Large intestine (tissue), 3 donors: ENCODE measurements around the gene ASGR1. TPM values are rescaled to one million over a fixed set of nuclear protein-coding genes. Genes with fewer than 3 reads are reported as not detected.
"Not testable (repeated sequence)": the region's sequence is repeated elsewhere in the genome, so short reads cannot be mapped to it uniquely, and the experiment has no call there.

Source experiments
- DNase-seq, 2 donors: peaks; one replicate each; pipeline versions ENCODE4 v3.0.0 to v3.0.0-alpha.2; 2013
- H3K27ac ChIP-seq: one replicate; pipeline ENCODE4 v1.5.1; 2013; ENCODE audit warnings: low read length
- H3K27me3 ChIP-seq: 2 replicates; pipeline ENCODE4 v1.6.1; 2013; ENCODE audit warnings: low read length; ENCODE audit not compliant: control insufficient read depth, insufficient read depth
- H3K36me3 ChIP-seq: 2 replicates; pipeline ENCODE4 v1.6.1; 2013; ENCODE audit warnings: low read length; ENCODE audit not compliant: control insufficient read depth, insufficient read depth
- H3K4me1 ChIP-seq: one replicate; pipeline ENCODE4 v1.6.1; 2013; ENCODE audit warnings: low read length; ENCODE audit not compliant: control insufficient read depth, insufficient read depth
- H3K4me3 ChIP-seq: one replicate; pipeline ENCODE4 v1.5.1; 2013; ENCODE audit warnings: low read length
- H3K9me3 ChIP-seq: one replicate; pipeline ENCODE4 v1.6.1; 2013; ENCODE audit warnings: mild to moderate bottlenecking, low read depth, low read length, moderate library complexity; ENCODE audit not compliant: control insufficient read depth
- WGBS: methylation state at CpG from one replicate; pipeline ENCODE4 v1.1.5; 2013; ENCODE audit warnings: low lambda C conversion rate; ENCODE audit not compliant: insufficient coverage; 5-methylcytosine and 5-hydroxymethylcytosine counted together
- polyA plus RNA-seq: library from polyadenylated mRNA; unstranded; fragments of 120-200 nt; gene quantifications from one replicate; pipeline ENCODE4 v1.2.1, GENCODE V29; 2013

Gene ASGR1
- polyA plus RNA-seq, 1 donor = 5.7 TPM

DNA sequence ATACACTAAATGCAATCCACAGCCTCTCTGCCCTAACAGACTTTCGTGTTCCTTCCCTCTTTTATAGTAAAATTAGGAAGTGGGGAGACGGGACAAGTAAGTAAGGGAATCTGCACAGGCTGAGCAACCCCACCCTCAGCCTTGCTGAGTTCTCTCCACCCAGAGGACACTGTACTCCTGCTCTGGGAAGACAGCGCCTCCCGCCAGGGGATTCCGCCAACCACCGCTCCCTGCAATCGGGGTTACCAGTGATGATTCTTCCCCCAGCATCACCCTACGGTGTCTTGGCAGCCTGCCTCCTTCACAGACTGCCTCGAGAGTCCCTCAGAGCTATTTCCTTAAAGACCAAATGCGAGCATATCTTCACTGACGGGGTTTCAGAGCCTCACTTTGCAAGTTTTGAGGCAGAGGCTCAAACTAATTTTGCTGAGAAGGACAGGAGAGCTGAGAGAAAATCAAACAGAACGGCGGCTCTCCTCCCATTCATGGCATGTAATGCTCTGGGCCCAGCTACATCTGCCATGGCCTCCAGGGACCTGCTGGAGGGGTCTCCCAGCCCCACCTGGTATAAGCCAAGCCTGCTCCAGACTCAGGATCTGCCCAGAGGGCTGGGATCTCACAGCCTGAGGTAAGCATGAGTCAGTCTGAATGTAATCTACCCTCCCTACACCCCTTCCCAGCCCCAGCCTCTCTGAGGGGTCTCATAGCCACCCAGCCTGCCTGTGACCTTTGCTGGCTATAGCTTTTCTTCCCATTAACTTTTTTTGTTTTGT is 41.8 kb downstream of the ASGR1 start:
- Histone ChIP-seq H3K36me3 (no peaks in the 10 kb centered on the region), H3K27ac (no peak overlapping the region), H3K27me3 (peaks cover 19% of the 10 kb centered on the region), H3K9me3 (peaks cover 3% of the 10 kb centered on the region), H3K4me1 (peaks cover 12% of the 10 kb centered on the region), H3K4me3 (no peak overlapping the region)
- WGBS = no CpG with 5 or more reads among the region's 13 CpGs
- no peak for DNase-seq

DNA sequence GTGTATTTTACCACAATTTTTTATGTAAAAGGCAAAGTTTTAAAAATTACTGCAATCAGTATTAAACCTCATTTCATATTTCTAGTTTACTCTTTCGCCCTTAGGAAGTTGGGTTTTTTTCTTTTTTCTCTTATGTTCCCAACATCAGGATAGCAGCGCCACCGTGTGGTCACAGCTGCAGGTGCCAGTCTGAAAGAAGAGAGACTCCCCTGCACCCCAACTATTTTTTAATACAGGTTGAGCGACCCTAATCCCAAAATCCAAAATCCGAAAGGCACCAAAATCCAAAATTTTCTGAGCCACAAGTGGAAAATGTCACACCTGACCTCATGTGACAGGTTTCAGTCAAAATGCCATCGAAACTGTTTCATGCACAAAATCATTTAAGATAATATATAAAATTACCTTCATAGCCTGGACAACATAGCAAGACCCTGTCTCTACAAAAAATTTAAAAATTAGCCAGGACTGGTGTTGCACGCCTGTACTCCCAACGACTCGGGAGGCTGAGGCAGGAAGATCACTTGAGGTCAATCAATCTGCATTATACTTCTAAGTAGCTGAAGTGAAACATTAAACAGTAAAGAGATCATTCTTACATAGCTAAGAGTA is 42.8 kb downstream of the ASGR1 start:
- H3K9me3 ChIP-seq = peaks cover 3% of the 10 kb centered on the region
- 0% methylated on average over 4 of the region's 9 CpGs for WGBS
- H3K4me1 ChIP-seq = peaks cover 9% of the 10 kb centered on the region
- DNase-seq = peak; percentile 32 to 42
- H3K27ac ChIP-seq = no peak overlapping the region
- no peaks in the 10 kb centered on the region for H3K36me3 ChIP-seq
- H3K27me3 ChIP-seq = peaks cover 19% of the 10 kb centered on the region
- no peak overlapping the region for H3K4me3 ChIP-seq

DNA sequence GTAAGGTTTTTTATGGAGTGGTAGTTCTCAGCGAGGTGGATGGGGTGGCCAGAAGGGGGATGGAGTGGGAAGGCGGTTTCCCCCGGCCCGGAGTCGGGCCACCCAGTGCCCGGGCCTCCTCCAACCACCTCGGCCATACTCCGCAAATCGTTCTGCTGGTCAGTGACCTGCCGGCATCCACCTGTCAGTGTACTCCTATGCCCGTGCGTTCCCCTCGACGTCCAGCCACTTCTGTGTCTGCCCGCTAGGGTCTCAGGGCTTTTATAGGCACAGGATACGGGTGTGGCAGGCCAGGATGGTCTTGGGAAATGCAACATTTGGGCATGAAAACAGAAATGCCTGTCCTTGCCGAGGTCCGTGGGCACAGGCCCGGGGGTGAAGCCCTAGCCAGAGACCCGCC is 45.3 kb downstream of the ASGR1 start:
- H3K9me3 ChIP-seq = peaks cover 3% of the 10 kb centered on the region
- no peak overlapping the region for H3K27ac ChIP-seq
- no peak for DNase-seq
- peaks cover 13% of the 10 kb centered on the region for H3K27me3 ChIP-seq
- H3K4me3 ChIP-seq = no peak overlapping the region
- no CpG with 5 or more reads among the region's 20 CpGs for WGBS
- no peaks in the 10 kb centered on the region for H3K36me3 ChIP-seq
- peaks cover 4% of the 10 kb centered on the region for H3K4me1 ChIP-seq

DNA sequence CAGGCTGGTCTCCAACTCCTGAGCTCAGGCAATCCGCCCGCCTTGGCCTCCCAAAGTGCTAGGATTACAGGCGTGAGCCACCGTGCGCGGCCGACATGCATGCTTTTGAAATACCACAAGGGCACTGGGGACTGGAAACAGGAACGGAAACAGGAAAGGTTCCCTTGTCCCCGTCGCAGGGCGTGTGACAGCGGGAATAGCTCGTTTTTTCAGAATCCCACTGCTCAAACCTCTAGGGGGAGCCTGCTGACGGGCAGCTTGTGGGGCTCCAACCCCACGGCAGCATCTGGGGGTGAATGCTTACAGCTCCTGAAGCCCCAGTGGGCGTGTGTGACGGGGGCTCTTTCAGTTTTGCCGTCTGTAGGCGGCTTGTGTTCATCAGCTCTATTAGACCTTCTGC is 45.7 kb downstream of the ASGR1 start:
- H3K4me3 ChIP-seq = no peak overlapping the region
- H3K27ac ChIP-seq = no peak overlapping the region
- peaks cover 3% of the 10 kb centered on the region for H3K9me3 ChIP-seq
- peaks cover 11% of the 10 kb centered on the region for H3K27me3 ChIP-seq
- H3K36me3 ChIP-seq = no peaks in the 10 kb centered on the region
- no CpG with 5 or more reads among the region's 19 CpGs for WGBS
- DNase-seq = no peak
- H3K4me1 ChIP-seq = peaks cover 4% of the 10 kb centered on the region

DNA sequence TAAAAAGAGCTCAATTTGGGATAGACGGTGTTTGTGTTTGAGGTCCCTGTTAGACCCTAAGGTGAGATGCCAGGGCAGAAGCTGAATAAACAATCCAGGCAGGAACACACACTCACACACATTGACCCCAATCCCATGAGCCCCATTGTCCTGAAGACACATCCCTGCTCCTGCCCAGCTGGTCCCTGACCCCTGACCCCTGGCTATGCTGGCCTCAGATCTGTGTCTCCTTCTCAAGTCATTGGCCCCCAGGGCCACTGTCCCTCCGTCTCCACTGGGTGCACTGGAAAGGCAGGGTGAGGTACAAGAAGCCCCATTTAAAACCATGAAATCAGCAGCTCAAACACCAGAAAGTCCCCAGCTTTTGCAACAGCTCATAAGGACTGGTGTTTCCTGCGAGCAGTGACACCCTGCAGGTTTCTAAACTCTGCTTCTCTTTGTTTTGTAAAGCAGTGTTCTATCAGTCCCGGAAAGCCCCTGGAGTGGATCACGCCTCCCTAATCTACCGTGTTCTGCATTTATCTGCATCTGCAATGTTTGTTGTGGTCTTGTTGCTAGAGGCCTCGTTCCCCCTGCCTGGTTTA is 46.6 kb downstream of the ASGR1 start:
- Histone ChIP-seq H3K27me3 (peaks cover 11% of the 10 kb centered on the region), H3K36me3 (no peaks in the 10 kb centered on the region), H3K4me3 (no peak overlapping the region), H3K4me1 (peaks cover 4% of the 10 kb centered on the region), H3K27ac (peak overlapping the region; percentile 45), H3K9me3 (peaks cover 3% of the 10 kb centered on the region)
- peak in 1 of 2 donors; percentile 21 for DNase-seq
- WGBS = 47% methylated on average over 2 of the region's 7 CpGs

DNA sequence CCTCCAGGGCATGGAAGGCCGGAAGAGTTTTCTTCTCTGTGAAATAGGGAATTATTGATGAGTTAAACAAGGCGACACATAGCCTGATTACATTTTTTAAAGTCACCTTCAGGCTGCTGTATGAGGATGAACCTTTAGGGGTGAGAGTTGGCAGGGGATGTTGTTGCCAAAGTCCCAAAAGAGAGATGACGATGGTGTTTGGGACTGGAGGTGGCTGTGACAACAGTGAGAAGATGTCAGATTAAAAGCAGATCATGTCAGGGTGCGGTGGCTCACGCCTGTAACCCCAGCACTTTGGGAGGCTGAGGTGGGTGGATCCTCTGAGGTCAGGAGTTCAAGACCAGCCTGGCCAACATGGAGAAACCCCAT is 47.8 kb downstream of the ASGR1 start:
- H3K27me3 ChIP-seq = peaks cover 6% of the 10 kb centered on the region
- H3K36me3 ChIP-seq = no peaks in the 10 kb centered on the region
- peaks cover 3% of the 10 kb centered on the region for H3K9me3 ChIP-seq
- no peak overlapping the region for H3K4me3 ChIP-seq
- 80% methylated on average over 2 of the region's 5 CpGs for WGBS
- no peak for DNase-seq
- H3K4me1 ChIP-seq = peaks cover 4% of the 10 kb centered on the region
- H3K27ac ChIP-seq = no peak overlapping the region

DNA sequence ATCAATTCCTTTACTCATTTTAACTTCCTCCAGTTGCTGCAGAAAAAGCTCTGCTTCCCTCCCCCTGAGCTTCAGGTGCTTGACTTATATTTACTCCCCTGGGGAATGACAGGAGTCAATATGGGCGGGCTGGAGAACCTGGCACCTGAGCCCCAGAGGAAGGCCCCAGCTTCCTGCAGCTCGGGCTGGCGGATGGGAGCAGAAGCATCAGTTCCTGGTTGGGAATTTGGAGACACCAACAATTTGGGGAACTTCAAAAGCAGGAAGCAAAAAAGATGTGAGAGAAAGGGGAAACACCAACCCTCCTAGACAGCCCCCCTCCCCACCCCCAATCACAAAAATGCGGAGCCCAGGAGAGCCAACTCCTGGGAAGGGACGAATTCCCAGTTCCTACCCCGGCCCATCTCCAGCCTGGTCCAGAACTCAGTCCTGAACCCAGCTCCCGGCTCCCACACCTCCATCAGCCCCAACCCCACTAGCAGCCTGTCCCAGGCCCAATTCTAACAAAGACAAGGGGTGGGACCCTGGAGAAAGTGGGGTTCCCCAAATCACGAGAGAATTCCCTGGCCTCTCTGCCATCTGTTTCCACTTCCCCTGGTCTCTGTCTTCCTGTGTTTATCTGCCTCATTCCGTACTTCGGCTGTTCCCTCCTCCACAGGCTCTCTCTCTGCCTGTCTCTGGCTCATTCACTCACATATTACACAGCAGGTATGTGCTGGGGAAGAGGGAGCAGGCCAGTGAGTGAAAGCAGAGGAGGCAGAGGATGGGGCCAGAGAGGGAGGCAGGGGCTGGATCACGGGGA is 48.3 kb downstream of the ASGR1 start:
- no peak overlapping the region for H3K27ac ChIP-seq
- H3K4me3 ChIP-seq = no peak overlapping the region
- WGBS = 44% methylated on average over 2 of the region's 11 CpGs
- peaks cover 4% of the 10 kb centered on the region for H3K4me1 ChIP-seq
- no peaks in the 10 kb centered on the region for H3K36me3 ChIP-seq
- DNase-seq = no peak
- H3K27me3 ChIP-seq = peaks cover 6% of the 10 kb centered on the region
- H3K9me3 ChIP-seq = peaks cover 3% of the 10 kb centered on the region

DNA sequence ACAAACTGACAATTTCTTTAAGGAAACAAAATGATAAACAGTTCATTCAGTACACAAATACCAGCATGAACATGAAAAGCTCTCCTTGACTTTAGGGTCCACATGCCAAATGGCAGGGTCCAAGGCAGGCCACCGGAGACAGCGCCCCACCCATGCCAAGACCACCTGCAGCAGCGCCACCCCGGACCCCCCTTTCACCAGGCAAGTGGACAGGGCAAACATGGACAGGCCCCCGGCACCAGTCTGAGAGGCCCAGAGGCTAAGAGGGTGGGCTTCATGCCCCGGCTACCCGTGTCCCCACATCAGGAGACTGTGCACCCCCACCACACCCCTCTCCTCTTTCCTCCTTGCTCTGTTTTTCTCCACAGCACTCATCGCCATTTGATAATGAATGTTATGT is 49.9 kb downstream of the ASGR1 start:
- no peak for DNase-seq
- no CpG with 5 or more reads among the region's 8 CpGs for WGBS
- Histone ChIP-seq H3K4me1 (peaks cover 4% of the 10 kb centered on the region), H3K27me3 (peaks cover 4% of the 10 kb centered on the region), H3K36me3 (no peaks in the 10 kb centered on the region), H3K9me3 (peaks cover 3% of the 10 kb centered on the region), H3K4me3 (no peak overlapping the region), H3K27ac (no peak overlapping the region)

DNA sequence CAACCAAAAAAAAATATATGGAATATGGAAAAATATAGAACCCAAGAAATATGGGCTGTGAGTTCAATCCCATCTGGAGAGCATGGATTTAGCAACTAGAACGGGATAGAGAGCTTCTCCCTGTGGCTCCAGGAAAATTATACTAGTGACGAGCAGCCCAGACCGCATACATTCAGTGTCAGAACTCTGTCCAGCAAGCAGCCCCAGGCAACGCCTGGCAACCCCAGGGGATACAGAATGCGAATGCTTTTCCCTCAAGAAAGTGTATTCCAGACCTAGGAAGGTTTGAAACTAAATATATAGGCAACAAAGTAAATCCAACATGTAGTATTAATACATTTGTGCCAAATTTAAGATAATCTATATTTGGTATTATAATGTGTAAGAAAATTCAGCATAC is 51.0 kb downstream of the ASGR1 start:
- Histone ChIP-seq H3K36me3 (no peaks in the 10 kb centered on the region), H3K9me3 (no peaks in the 10 kb centered on the region), H3K4me1 (peaks cover 4% of the 10 kb centered on the region), H3K27me3 (peaks cover 4% of the 10 kb centered on the region), H3K27ac (no peak overlapping the region), H3K4me3 (no peak overlapping the region)
- DNase-seq = no peak
- WGBS = no CpG with 5 or more reads among the region's 5 CpGs

DNA sequence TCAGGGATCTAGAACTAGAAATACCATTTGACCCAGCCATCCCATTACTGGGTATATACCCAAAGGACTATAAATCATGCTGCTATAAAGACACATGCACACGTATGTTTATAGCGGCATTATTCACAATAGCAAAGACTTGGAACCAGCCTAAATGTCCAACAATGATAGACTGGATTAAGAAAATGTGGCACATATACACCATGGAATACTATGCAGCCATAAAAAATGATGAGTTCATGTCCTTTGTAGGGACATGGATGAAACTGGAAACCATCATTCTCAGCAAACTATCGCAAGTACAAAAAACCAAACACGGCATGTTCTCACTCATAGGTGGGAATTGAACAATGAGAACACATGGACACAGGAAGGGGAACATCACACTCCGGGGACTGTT is 51.7 kb downstream of the ASGR1 start:
- WGBS = no CpG with 5 or more reads among the region's 5 CpGs
- not testable (repeated sequence) for H3K4me3 ChIP-seq, H3K4me1 ChIP-seq, H3K9me3 ChIP-seq, H3K27me3 ChIP-seq, H3K36me3 ChIP-seq, H3K27ac ChIP-seq, DNase-seq
